Hematopoietic multipotent progenitor cell (in vitro differentiated cells): ENCODE data around the gene ARHGAP8. TPM values are rescaled to one million over a fixed set of nuclear protein-coding genes. Genes with fewer than 3 reads are reported as not detected.
"Not testable (repeated sequence)": the region's sequence is repeated elsewhere in the genome, so short reads cannot be mapped to it uniquely, and the experiment has no call there.

Experiments
- DNase-seq, 3 donors: peaks; one replicate each; pipeline ENCODE4 v3.0.0-alpha.2; 2011 to 2015; ENCODE audit warnings: low read depth in 2 of 3, low spot score in 2 of 3
- total RNA-seq: library from RNA; depleted of rRNA; stranded (reverse); fragments of >200 nt; gene quantifications from one replicate; pipeline ENCODE4 v1.2.3, GENCODE V29; 2012

Gene ARHGAP8
- total RNA-seq, 1 donor = 0.54 TPM

- DNase-seq = peak in 2 of 3 donors; percentile 5 to 8
These were observed 148.9 kb downstream of the ARHGAP8 start for GRCh38 chr22:44901301-44901700.

DNA sequence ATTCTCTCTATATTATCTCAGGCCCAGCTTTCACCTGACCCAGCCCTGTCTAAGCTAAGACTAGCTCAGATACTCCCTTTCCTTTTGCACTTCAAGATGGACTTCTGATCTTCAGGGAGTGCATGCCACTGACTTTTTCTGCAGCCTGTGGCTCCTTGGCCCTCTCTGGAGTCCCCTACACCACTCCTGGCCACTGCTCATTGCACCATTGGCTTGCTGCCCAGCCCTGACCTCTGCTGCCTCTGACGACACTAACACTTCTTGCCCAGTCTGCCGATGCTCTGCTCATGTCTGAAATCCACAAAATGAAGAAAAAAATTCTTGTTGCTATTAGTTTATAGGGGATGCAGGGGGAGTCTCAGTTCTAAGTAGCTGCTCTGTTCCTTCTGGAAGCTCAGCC is 150.8 kb downstream of the ARHGAP8 start:
- not testable (repeated sequence) for DNase-seq

DNA sequence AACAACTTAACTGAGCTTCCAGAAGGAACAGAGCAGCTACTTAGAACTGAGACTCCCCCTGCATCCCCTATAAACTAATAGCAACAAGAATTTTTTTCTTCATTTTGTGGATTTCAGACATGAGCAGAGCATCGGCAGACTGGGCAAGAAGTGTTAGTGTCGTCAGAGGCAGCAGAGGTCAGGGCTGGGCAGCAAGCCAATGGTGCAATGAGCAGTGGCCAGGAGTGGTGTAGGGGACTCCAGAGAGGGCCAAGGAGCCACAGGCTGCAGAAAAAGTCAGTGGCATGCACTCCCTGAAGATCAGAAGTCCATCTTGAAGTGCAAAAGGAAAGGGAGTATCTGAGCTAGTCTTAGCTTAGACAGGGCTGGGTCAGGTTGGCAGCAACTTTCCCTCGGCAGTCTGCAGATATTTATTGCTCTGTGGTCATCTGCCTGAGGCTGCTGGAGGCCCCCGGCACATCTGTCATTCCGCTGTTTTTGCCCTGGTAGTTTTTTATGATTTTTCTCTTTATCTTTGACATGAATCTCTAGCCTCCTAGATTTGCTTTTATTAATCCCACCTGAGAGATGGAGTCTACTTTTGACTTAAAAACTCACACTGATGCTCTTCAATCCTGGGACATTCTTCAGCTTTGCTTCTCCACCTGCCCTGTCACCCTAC is 152.2 kb downstream of the ARHGAP8 start:
- DNase-seq = not testable (repeated sequence)

DNA sequence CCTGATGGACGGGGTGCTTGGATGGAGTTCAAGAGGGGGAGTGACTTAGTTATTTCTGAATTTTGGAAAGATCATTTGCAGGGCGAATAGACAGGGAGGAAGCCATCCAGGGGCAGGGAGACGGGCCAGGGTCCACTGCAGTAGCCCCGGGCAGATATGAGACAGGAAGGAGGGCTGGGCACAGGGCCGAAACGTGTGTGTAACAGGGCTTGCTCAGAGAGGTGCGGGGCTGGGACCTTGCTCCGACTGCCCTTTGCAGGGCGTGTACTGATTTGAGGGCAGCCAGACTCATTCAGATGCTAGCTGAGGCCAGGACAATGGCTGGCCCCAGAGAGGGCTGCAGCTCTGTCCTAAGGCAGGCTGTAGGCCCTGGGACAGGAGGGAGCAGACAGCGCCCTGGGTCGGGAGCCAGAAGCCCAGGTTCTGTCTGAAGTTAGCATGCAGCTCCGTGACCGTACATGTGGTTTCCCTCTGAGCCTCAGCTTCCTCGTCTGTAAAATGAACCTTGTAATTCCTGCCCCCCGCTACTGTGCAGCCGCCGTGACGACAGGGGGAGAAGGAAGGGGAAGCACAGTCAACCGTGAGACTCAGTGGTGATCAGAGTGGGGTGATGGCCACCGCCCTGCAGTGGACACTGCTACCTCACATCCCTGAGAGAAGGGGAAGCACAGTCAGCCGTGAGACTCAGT is 154.0 kb downstream of the ARHGAP8 start:
- no peak for DNase-seq

GRCh38 chr22:44906999-44907644 is 154.7 kb downstream of the ARHGAP8 start:
- DNase-seq = no peak

DNA sequence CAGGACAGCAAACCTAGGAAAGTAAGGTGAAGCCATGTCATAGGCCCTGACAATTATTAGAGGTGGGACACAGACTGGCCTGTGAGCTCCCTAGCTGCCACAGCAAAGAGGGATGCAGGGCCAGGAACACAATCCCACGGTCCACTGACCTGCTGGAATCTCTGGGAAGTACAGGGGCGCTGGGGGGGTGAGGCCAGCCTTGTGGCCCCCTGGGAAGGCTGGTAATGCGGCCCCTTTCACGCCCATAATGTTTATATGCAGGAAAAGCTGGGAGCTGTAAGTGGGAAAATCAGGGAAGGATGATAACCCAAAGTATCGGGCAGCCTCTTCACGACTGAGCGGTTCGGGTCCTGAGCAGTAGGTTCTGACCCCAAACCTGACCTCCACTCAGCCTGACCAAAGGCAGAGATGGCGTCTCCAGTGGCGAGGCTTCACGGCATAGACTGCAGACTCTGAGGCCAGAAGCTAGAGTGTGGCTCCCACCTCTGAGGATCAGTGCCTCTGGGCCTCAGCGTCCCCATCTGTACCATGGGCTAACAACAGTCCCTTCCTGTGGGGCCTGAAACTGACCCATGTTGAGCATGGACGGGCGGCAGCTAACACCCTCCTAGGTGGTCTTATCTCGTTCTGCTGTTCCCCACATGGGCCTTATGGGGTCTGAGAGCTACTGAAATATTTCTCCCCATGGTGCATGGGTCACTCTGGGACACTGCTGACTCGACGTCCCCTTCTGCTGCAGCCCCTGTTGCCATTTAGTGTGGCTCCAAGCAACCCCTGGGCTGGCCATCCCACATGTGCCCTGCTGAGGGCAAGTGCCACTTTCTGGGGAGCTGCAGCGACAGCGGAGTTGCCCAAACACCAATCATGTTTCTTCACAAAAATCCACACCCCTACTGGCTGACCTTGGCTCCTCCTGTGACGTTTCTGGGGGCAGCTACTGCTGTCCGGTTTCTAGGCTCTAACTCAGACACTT is 155.7 kb downstream of the ARHGAP8 start:
- no peak for DNase-seq

- DNase-seq = no peak
These were observed 156.9 kb downstream of the ARHGAP8 start for GRCh38 chr22:44909241-44909640.

Other genes with a start within 250 kb of the ARHGAP8 start
- 40.9 TPM for gene PRR5, start 50.4 kb upstream of the ARHGAP8 start, total RNA-seq